ENCODE data around the gene CKMT1A. TPM values are rescaled to one million over a fixed set of nuclear protein-coding genes. Genes with fewer than 3 reads are reported as not detected.
"Not testable (repeated sequence)": the region's sequence is repeated elsewhere in the genome, so short reads cannot be mapped to it uniquely, and the experiment has no call there.

CKMT1A gene
- total RNA-seq, 1 experiment from 2014 or later = 21.6 TPM

GRCh38 chr15:43659727-43660126, 33.9 kb upstream of the CKMT1A start:
- H3K9ac ChIP-seq (ENCODE audit: low read length); H3K4me3 ChIP-seq (replicated peaks in 1 of 2; ENCODE audit: low read depth in 1 of 2, low read length in 2 of 2); CTCF ChIA-PET; H2AFZ ChIP-seq (ENCODE audit: low read depth, low read length, poor library complexity, severe bottlenecking); intact Hi-C loops (cut with micrococcal nuclease); H3K4me1 ChIP-seq (ENCODE audit: control insufficient read depth in 1 of 2, insufficient read depth in 2 of 2, low read length in 2 of 2); H3K27ac ChIP-seq (ENCODE audit: low read depth, low read length); H4K20me1 ChIP-seq (ENCODE audit: insufficient read depth); RAD21 ChIA-PET (ENCODE audit: low non-redundant PET in 1 of 2, low total read pairs in 2 of 2, uncharacterized antibody in 2 of 2, unreplicated experiment in 2 of 2); H3K36me3 ChIP-seq (ENCODE audit: control insufficient read depth in 1 of 2, insufficient read depth in 2 of 2, low read length in 2 of 2); BruUV-seq (replicated peaks); POLR2A ChIA-PET; H3K9me2 ChIP-seq (ENCODE audit: insufficient read depth); H3K9me3 ChIP-seq (ENCODE audit: control insufficient read depth in 1 of 2, insufficient read depth in 1 of 2, low read depth in 1 of 2, low read length in 2 of 2); H3K79me2 ChIP-seq (ENCODE audit: insufficient read depth, low read length); H3K4me2 ChIP-seq (ENCODE audit: low read length); DNase-seq (ENCODE audit: low read depth, low spot score); H3K27me3 ChIP-seq (ENCODE audit: insufficient read depth, low read length); ATAC-seq: not testable (repeated sequence)

- H2AFZ ChIP-seq (ENCODE audit: low read depth, low read length, poor library complexity, severe bottlenecking); H3K9me3 ChIP-seq (ENCODE audit: control insufficient read depth in 1 of 2, insufficient read depth in 1 of 2, low read depth in 1 of 2, low read length in 2 of 2); H3K4me1 ChIP-seq (ENCODE audit: control insufficient read depth in 1 of 2, insufficient read depth in 2 of 2, low read length in 2 of 2); H3K4me2 ChIP-seq (ENCODE audit: low read length); BruUV-seq (replicated peaks); intact Hi-C loops (cut with micrococcal nuclease); H3K9ac ChIP-seq (ENCODE audit: low read length); POLR2A ChIA-PET; H3K9me2 ChIP-seq (ENCODE audit: insufficient read depth); H3K4me3 ChIP-seq (replicated peaks in 1 of 2; ENCODE audit: low read depth in 1 of 2, low read length in 2 of 2); ATAC-seq; H4K20me1 ChIP-seq (ENCODE audit: insufficient read depth); H3K27me3 ChIP-seq (ENCODE audit: insufficient read depth, low read length); RAD21 ChIA-PET (ENCODE audit: low non-redundant PET in 1 of 2, low total read pairs in 2 of 2, uncharacterized antibody in 2 of 2, unreplicated experiment in 2 of 2); CTCF ChIA-PET; H3K27ac ChIP-seq (ENCODE audit: low read depth, low read length); H3K79me2 ChIP-seq (ENCODE audit: insufficient read depth, low read length); H3K36me3 ChIP-seq (ENCODE audit: control insufficient read depth in 1 of 2, insufficient read depth in 2 of 2, low read length in 2 of 2); DNase-seq (ENCODE audit: low read depth, low spot score): not testable (repeated sequence)
Measured at GRCh38 chr15:43662293-43662692, 31.4 kb upstream of the CKMT1A start.

GRCh38 chr15:43663333-43663732, 30.3 kb upstream of the CKMT1A start:
- BruUV-seq (replicated peaks); H3K9ac ChIP-seq (ENCODE audit: low read length); RAD21 ChIA-PET (ENCODE audit: low non-redundant PET in 1 of 2, low total read pairs in 2 of 2, uncharacterized antibody in 2 of 2, unreplicated experiment in 2 of 2); H3K9me2 ChIP-seq (ENCODE audit: insufficient read depth); H3K36me3 ChIP-seq (ENCODE audit: control insufficient read depth in 1 of 2, insufficient read depth in 2 of 2, low read length in 2 of 2); intact Hi-C loops (cut with micrococcal nuclease); H3K4me1 ChIP-seq (ENCODE audit: control insufficient read depth in 1 of 2, insufficient read depth in 2 of 2, low read length in 2 of 2); POLR2A ChIA-PET; H3K9me3 ChIP-seq (ENCODE audit: control insufficient read depth in 1 of 2, insufficient read depth in 1 of 2, low read depth in 1 of 2, low read length in 2 of 2); H2AFZ ChIP-seq (ENCODE audit: low read depth, low read length, poor library complexity, severe bottlenecking); H3K27ac ChIP-seq (ENCODE audit: low read depth, low read length); H3K4me3 ChIP-seq (replicated peaks in 1 of 2; ENCODE audit: low read depth in 1 of 2, low read length in 2 of 2); H3K27me3 ChIP-seq (ENCODE audit: insufficient read depth, low read length); H4K20me1 ChIP-seq (ENCODE audit: insufficient read depth); ATAC-seq; DNase-seq (ENCODE audit: low read depth, low spot score); H3K4me2 ChIP-seq (ENCODE audit: low read length); CTCF ChIA-PET; H3K79me2 ChIP-seq (ENCODE audit: insufficient read depth, low read length): not testable (repeated sequence)

DNA sequence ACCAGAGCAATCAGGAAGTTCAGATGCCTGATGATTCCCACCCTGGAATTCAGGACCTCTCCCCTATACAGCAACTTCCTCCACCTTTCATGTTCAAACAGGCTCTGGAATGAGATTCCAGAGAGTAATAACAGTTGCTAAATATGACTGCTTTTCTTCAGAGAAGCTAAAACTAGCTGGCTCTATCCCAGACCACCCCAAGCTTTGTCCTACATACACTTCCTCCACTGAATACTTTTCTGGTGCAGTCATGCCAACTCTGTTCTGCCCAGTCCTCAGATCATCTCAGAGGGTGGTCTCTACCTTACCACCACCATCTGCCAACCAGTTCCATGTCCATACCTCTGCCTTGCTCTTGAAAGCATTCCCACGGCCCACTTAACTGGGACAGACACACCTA, 27.5 kb upstream of the CKMT1A start:
- intact Hi-C loops (cut with micrococcal nuclease); CTCF ChIA-PET; H3K79me2 ChIP-seq (ENCODE audit: insufficient read depth, low read length); H2AFZ ChIP-seq (ENCODE audit: low read depth, low read length, poor library complexity, severe bottlenecking); H3K4me3 ChIP-seq (replicated peaks in 1 of 2; ENCODE audit: low read depth in 1 of 2, low read length in 2 of 2); H3K36me3 ChIP-seq (ENCODE audit: control insufficient read depth in 1 of 2, insufficient read depth in 2 of 2, low read length in 2 of 2); H3K9me3 ChIP-seq (ENCODE audit: control insufficient read depth in 1 of 2, insufficient read depth in 1 of 2, low read depth in 1 of 2, low read length in 2 of 2); ATAC-seq; BruUV-seq (replicated peaks); POLR2A ChIA-PET; DNase-seq (ENCODE audit: low read depth, low spot score); H3K27me3 ChIP-seq (ENCODE audit: insufficient read depth, low read length); H3K27ac ChIP-seq (ENCODE audit: low read depth, low read length); H3K4me2 ChIP-seq (ENCODE audit: low read length); H4K20me1 ChIP-seq (ENCODE audit: insufficient read depth); RAD21 ChIA-PET (ENCODE audit: low non-redundant PET in 1 of 2, low total read pairs in 2 of 2, uncharacterized antibody in 2 of 2, unreplicated experiment in 2 of 2); H3K9me2 ChIP-seq (ENCODE audit: insufficient read depth); H3K9ac ChIP-seq (ENCODE audit: low read length); H3K4me1 ChIP-seq (ENCODE audit: control insufficient read depth in 1 of 2, insufficient read depth in 2 of 2, low read length in 2 of 2): not testable (repeated sequence)

GRCh38 chr15:43674175-43674574, 19.5 kb upstream of the CKMT1A start:
- H3K79me2 ChIP-seq (ENCODE audit: insufficient read depth, low read length); H3K4me1 ChIP-seq (ENCODE audit: control insufficient read depth in 1 of 2, insufficient read depth in 2 of 2, low read length in 2 of 2); ATAC-seq; H3K36me3 ChIP-seq (ENCODE audit: control insufficient read depth in 1 of 2, insufficient read depth in 2 of 2, low read length in 2 of 2); H4K20me1 ChIP-seq (ENCODE audit: insufficient read depth); H3K9me3 ChIP-seq (ENCODE audit: control insufficient read depth in 1 of 2, insufficient read depth in 1 of 2, low read depth in 1 of 2, low read length in 2 of 2); POLR2A ChIA-PET; H3K4me2 ChIP-seq (ENCODE audit: low read length); H3K27ac ChIP-seq (ENCODE audit: low read depth, low read length); H3K9me2 ChIP-seq (ENCODE audit: insufficient read depth); BruUV-seq (replicated peaks); H2AFZ ChIP-seq (ENCODE audit: low read depth, low read length, poor library complexity, severe bottlenecking); intact Hi-C loops (cut with micrococcal nuclease); RAD21 ChIA-PET (ENCODE audit: low non-redundant PET in 1 of 2, low total read pairs in 2 of 2, uncharacterized antibody in 2 of 2, unreplicated experiment in 2 of 2); DNase-seq (ENCODE audit: low read depth, low spot score); H3K27me3 ChIP-seq (ENCODE audit: insufficient read depth, low read length); CTCF ChIA-PET; H3K4me3 ChIP-seq (replicated peaks in 1 of 2; ENCODE audit: low read depth in 1 of 2, low read length in 2 of 2); H3K9ac ChIP-seq (ENCODE audit: low read length): not testable (repeated sequence)

All from HCT116 (cell line).